ENCODE measurements around the gene TLX2.

DNA sequence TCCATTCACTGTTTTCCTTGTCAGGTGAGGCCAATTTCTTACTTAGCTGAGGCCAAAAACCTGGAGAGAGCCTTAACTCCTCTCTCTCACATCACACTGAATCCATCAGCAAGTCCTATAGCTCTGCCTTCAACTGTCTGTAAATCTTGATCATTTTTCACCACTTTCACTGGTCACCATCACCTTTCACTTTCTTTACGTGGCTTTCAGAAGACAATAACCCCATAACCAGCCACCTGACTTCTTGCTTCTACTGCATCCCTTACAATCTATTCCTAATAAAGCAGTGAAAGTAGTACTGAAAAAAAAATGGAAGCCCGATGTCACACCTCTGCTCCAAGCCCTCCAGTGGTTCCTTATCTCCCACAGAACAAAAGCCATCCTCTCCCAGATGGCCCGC lies 31.8 kb downstream of the TLX2 start:
- TF ChIP-seq, protein P1, sequence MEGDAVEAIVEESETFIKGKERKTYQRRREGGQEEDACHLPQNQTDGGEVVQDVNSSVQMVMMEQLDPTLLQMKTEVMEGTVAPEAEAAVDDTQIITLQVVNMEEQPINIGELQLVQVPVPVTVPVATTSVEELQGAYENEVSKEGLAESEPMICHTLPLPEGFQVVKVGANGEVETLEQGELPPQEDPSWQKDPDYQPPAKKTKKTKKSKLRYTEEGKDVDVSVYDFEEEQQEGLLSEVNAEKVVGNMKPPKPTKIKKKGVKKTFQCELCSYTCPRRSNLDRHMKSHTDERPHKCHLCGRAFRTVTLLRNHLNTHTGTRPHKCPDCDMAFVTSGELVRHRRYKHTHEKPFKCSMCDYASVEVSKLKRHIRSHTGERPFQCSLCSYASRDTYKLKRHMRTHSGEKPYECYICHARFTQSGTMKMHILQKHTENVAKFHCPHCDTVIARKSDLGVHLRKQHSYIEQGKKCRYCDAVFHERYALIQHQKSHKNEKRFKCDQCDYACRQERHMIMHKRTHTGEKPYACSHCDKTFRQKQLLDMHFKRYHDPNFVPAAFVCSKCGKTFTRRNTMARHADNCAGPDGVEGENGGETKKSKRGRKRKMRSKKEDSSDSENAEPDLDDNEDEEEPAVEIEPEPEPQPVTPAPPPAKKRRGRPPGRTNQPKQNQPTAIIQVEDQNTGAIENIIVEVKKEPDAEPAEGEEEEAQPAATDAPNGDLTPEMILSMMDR (IDR thresholded peaks at IDR 0.05; ENCODE audit: insufficient read depth, low read length), result no peak
- TF ChIP-seq POLR2AphosphoS5 (IDR thresholded peaks at IDR 0.05; ENCODE audit: low read depth) (no peak), REST (IDR thresholded peaks at IDR 0.05; ENCODE audit: insufficient replicate concordance, low read depth) (no peak)

Data from HL-60 (cell line).